AG10803 (cell line): ENCODE data around the gene PRKAG2.

ENCODE experiments used
- DNase-seq: peaks from one replicate; pipeline ENCODE4 v3.0.0; 2010; ENCODE audit warnings: low read depth
- H3K4me3 ChIP-seq: 2 replicates; pipeline ENCODE4 v1.5.1; 2011; ENCODE audit warnings: mild to moderate bottlenecking, low read length, control low read depth
- CTCF ChIP-seq: conservative IDR thresholded peaks from 2 replicates; pipeline ENCODE4 v1.5.1; 2011; ENCODE audit warnings: mild to moderate bottlenecking, low read length, control low read depth, inconsistent platforms

The PRKAG2 gene

GRCh38 chr7:151717415-151717814 is 159.5 kb downstream of the PRKAG2 start:
- no peak for TF ChIP-seq CTCF
- H3K4me3 ChIP-seq = no peak overlapping the region
- no peak for DNase-seq

- TF ChIP-seq CTCF = no peak
- H3K4me3 ChIP-seq = no peak overlapping the region
- no peak for DNase-seq
These were observed 160.6 kb downstream of the PRKAG2 start for GRCh38 chr7:151716323-151716722.

- no peak overlapping the region for H3K4me3 ChIP-seq
- no peak for TF ChIP-seq CTCF
- no peak for DNase-seq
These were observed 161.1 kb downstream of the PRKAG2 start for GRCh38 chr7:151715666-151716315.

- TF ChIP-seq CTCF = no peak
- no peak overlapping the region for H3K4me3 ChIP-seq
- no peak for DNase-seq
These were observed 162.7 kb downstream of the PRKAG2 start for GRCh38 chr7:151714201-151714600.

GRCh38 chr7:151712810-151713125 is 164.1 kb downstream of the PRKAG2 start:
- DNase-seq = no peak
- no peak overlapping the region for H3K4me3 ChIP-seq
- TF ChIP-seq CTCF = no peak

GRCh38 chr7:151711906-151712809 is 164.8 kb downstream of the PRKAG2 start:
- H3K4me3 ChIP-seq = no peak overlapping the region
- DNase-seq = no peak
- no peak for TF ChIP-seq CTCF

- no peak for TF ChIP-seq CTCF
- no peak overlapping the region for H3K4me3 ChIP-seq
- no peak for DNase-seq
These were observed 165.5 kb downstream of the PRKAG2 start for GRCh38 chr7:151711435-151711872.
